ENCODE results near the gene CDH4. TPM values are rescaled to one million over a fixed set of nuclear protein-coding genes. Genes with fewer than 3 reads are reported as not detected.

CDH4 gene
- total RNA-seq, 1 donor from 2014 or later, result 0.23 TPM

- Mint-ChIP-seq H3K27me3 (ENCODE audit: unreplicated experiment) (peaks cover 6% of the 10 kb centered on the region), H3K4me3 (ENCODE audit: unreplicated experiment) (no peak overlapping the region), H3K4me1 (ENCODE audit: unreplicated experiment) (no peaks in the 10 kb centered on the region), H3K27ac (ENCODE audit: unreplicated experiment) (no peak overlapping the region), H3K36me3 (ENCODE audit: low read depth, unreplicated experiment) (no peaks in the 10 kb centered on the region), H3K9me3 (ENCODE audit: unreplicated experiment) (no peaks in the 10 kb centered on the region)
- no peak for DNase-seq (ENCODE audit: low spot score)
- TF ChIP-seq CTCF (IDR thresholded peaks at IDR 0.05; ENCODE audit: unreplicated experiment), result no peak
Observed at GRCh38 chr20:61804752-61805295, 552.8 kb downstream of the CDH4 start.

- peaks cover 6% of the 10 kb centered on the region for H3K27me3 Mint-ChIP-seq (ENCODE audit: unreplicated experiment)
- H3K9me3 Mint-ChIP-seq (ENCODE audit: unreplicated experiment), result no peaks in the 10 kb centered on the region
- TF ChIP-seq CTCF (IDR thresholded peaks at IDR 0.05; ENCODE audit: unreplicated experiment), result no peak
Observed at GRCh38 chr20:61805365-61805764, 553.3 kb downstream of the CDH4 start.

GRCh38 chr20:61805781-61806180 is 553.7 kb downstream of the CDH4 start:
- Mint-ChIP-seq H3K4me3 (ENCODE audit: unreplicated experiment) (no peak overlapping the region), H3K9me3 (ENCODE audit: unreplicated experiment) (no peaks in the 10 kb centered on the region), H3K27ac (ENCODE audit: unreplicated experiment) (no peak overlapping the region), H3K27me3 (ENCODE audit: unreplicated experiment) (peaks cover 6% of the 10 kb centered on the region), H3K4me1 (ENCODE audit: unreplicated experiment) (no peaks in the 10 kb centered on the region), H3K36me3 (ENCODE audit: low read depth, unreplicated experiment) (no peaks in the 10 kb centered on the region)
- no peak for TF ChIP-seq CTCF (IDR thresholded peaks at IDR 0.05; ENCODE audit: unreplicated experiment)
- DNase-seq (ENCODE audit: low spot score), result no peak

More at GRCh38 chr20:61805365-61805764, 553.3 kb downstream of the CDH4 start:
- no peak overlapping the region for H3K27ac Mint-ChIP-seq (ENCODE audit: unreplicated experiment)
- H3K4me1 Mint-ChIP-seq (ENCODE audit: unreplicated experiment), result no peaks in the 10 kb centered on the region
- no peaks in the 10 kb centered on the region for H3K36me3 Mint-ChIP-seq (ENCODE audit: low read depth, unreplicated experiment)
- no peak overlapping the region for H3K4me3 Mint-ChIP-seq (ENCODE audit: unreplicated experiment)
- DNase-seq (ENCODE audit: low spot score), result no peak

GRCh38 chr20:61806314-61806713 is 554.3 kb downstream of the CDH4 start:
- Mint-ChIP-seq H3K27me3 (ENCODE audit: unreplicated experiment) (peaks cover 7% of the 10 kb centered on the region), H3K36me3 (ENCODE audit: low read depth, unreplicated experiment) (no peaks in the 10 kb centered on the region), H3K9me3 (ENCODE audit: unreplicated experiment) (no peaks in the 10 kb centered on the region), H3K27ac (ENCODE audit: unreplicated experiment) (no peak overlapping the region), H3K4me3 (ENCODE audit: unreplicated experiment) (no peak overlapping the region), H3K4me1 (ENCODE audit: unreplicated experiment) (no peaks in the 10 kb centered on the region)
- DNase-seq (ENCODE audit: low spot score), result no peak
- no peak for TF ChIP-seq CTCF (IDR thresholded peaks at IDR 0.05; ENCODE audit: unreplicated experiment)

GRCh38 chr20:61806995-61807394 is 554.9 kb downstream of the CDH4 start:
- DNase-seq (ENCODE audit: low spot score), result no peak
- no peak overlapping the region for H3K4me3 Mint-ChIP-seq (ENCODE audit: unreplicated experiment)
- H3K4me1 Mint-ChIP-seq (ENCODE audit: unreplicated experiment), result no peaks in the 10 kb centered on the region
- no peaks in the 10 kb centered on the region for H3K36me3 Mint-ChIP-seq (ENCODE audit: low read depth, unreplicated experiment)
- H3K27ac Mint-ChIP-seq (ENCODE audit: unreplicated experiment), result no peak overlapping the region
- H3K9me3 Mint-ChIP-seq (ENCODE audit: unreplicated experiment), result no peaks in the 10 kb centered on the region
- peaks cover 7% of the 10 kb centered on the region for H3K27me3 Mint-ChIP-seq (ENCODE audit: unreplicated experiment)
- no peak for TF ChIP-seq CTCF (IDR thresholded peaks at IDR 0.05; ENCODE audit: unreplicated experiment)

All from endothelial cell (in vitro differentiated cells).